Body of pancreas (tissue), 4 donors: ENCODE results near the gene CEP20.
"Not testable (repeated sequence)": the region's sequence is repeated elsewhere in the genome, so short reads cannot be mapped to it uniquely, and the experiment has no call there.

Experiments used
- POLR2A ChIP-seq, 3 donors: fragments of 450-650 bp; IDR thresholded peaks; one replicate each; pipeline ENCODE4 v1.6.1; 2016; ENCODE audit warnings: antibody characterized with exemption in 3 of 3, mild to moderate bottlenecking in 2 of 3
- TF ChIP-seq, protein P1 (sequence below), 7 experiments: fragments of 450-650 bp in 4 of 7; fragments of 200-600 bp in 3 of 7; sonication (generic) in 3 of 7; IDR thresholded peaks; one replicate each; pipeline ENCODE4 v1.5.1; 2016 to 2019; ENCODE audit warnings: antibody characterized with exemption in 7 of 7

DNA sequence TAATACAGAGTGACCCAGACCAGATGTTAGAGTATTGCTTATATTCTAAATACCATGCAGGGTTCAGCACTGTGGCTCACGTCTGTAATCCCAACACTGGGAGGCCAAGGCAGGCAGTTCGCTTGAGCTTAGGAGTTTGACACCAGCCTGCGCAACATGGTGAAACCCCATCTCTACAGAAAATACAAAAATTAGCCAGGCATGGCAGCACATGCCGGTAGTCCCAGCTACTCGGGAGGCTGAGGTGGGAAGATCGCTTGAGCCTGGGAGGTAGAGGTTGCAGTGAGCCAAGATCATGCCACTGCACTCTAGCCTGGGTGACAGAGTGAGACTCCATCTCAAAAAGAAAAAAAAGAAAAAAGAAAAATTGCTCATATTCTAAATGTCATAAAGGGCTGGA lies 37.8 kb downstream of the CEP20 start:
- TF ChIP-seq, protein P1, sequence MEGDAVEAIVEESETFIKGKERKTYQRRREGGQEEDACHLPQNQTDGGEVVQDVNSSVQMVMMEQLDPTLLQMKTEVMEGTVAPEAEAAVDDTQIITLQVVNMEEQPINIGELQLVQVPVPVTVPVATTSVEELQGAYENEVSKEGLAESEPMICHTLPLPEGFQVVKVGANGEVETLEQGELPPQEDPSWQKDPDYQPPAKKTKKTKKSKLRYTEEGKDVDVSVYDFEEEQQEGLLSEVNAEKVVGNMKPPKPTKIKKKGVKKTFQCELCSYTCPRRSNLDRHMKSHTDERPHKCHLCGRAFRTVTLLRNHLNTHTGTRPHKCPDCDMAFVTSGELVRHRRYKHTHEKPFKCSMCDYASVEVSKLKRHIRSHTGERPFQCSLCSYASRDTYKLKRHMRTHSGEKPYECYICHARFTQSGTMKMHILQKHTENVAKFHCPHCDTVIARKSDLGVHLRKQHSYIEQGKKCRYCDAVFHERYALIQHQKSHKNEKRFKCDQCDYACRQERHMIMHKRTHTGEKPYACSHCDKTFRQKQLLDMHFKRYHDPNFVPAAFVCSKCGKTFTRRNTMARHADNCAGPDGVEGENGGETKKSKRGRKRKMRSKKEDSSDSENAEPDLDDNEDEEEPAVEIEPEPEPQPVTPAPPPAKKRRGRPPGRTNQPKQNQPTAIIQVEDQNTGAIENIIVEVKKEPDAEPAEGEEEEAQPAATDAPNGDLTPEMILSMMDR (IDR thresholded peaks at IDR 0.05), result not testable (repeated sequence)
- not testable (repeated sequence) for TF ChIP-seq POLR2A (IDR thresholded peaks at IDR 0.05)
